Vagina (tissue), 2 donors: Measurements from ENCODE around the gene FGF14. TPM values are rescaled to one million over a fixed set of nuclear protein-coding genes. Genes with fewer than 3 reads are reported as not detected.

Source experiments
- DNase-seq, 2 donors: peaks; one replicate each; pipeline ENCODE4 v3.0.0-alpha.2; 2017; ENCODE audit errors: extremely low spot score in 2 of 2
- H3K27ac ChIP-seq: fragments of 200-600 bp; sonication (generic); one replicate; pipeline ENCODE4 v1.5.1; 2019
- H3K27me3 ChIP-seq: fragments of 200-600 bp; sonication (generic); one replicate; pipeline ENCODE4 v1.5.1; 2019
- H3K36me3 ChIP-seq, 2 donors: fragments of 200-600 bp; sonication (generic); one replicate each; pipeline ENCODE4 v1.5.1; 2017 to 2019
- H3K4me1 ChIP-seq: fragments of 200-600 bp; sonication (generic); one replicate; pipeline ENCODE4 v1.5.1; 2019
- H3K4me3 ChIP-seq, 2 donors: fragments of 200-600 bp; sonication (generic); 1 replicate in 1 of 2; 2 replicates in 1 of 2; pipeline ENCODE4 v1.5.1; 2016 to 2019
- H3K9me3 ChIP-seq: fragments of 200-600 bp; sonication (generic); one replicate; pipeline ENCODE4 v1.5.1; 2019
- CTCF ChIP-seq, 3 experiments: fragments of 450-650 bp in 2 of 3; fragments of 200-600 bp in 1 of 3; sonication (generic) in 1 of 3; IDR thresholded peaks; one replicate each; pipeline ENCODE4 v1.5.1; 2017 to 2019; ENCODE audit warnings: antibody characterized with exemption in 3 of 3, mild to moderate bottlenecking in 2 of 3, moderate library complexity in 2 of 3
- POLR2A ChIP-seq, 2 donors: fragments of 450-650 bp; IDR thresholded peaks; one replicate each; pipeline ENCODE4 v1.6.1; 2017; ENCODE audit warnings: antibody characterized with exemption in 2 of 2, mild to moderate bottlenecking in 2 of 2, moderate library complexity in 2 of 2
- POLR2AphosphoS5 ChIP-seq, 2 donors: sonication (generic); formaldehyde crosslinking; IDR thresholded peaks; one replicate each; pipeline ENCODE4 v1.9.0; 2017; ENCODE audit warnings: antibody characterized with exemption in 2 of 2, mild to moderate bottlenecking in 2 of 2, low read depth in 1 of 2; ENCODE audit not compliant: insufficient read depth in 1 of 2
- intact Hi-C: fragments of 100-400 bp; cut with DNase I; formaldehyde crosslinking; loops from one replicate; pipeline ENCODE4 v1.15.1; 2023
- total RNA-seq: library from RNA; depleted of rRNA; stranded (reverse); fragments of >200 nt; gene quantifications from one replicate; pipeline ENCODE4 v1.2.3, GENCODE V29; 2016

FGF14 gene
- total RNA-seq, 1 donor from 2014 or later = 3.4 TPM

DNA sequence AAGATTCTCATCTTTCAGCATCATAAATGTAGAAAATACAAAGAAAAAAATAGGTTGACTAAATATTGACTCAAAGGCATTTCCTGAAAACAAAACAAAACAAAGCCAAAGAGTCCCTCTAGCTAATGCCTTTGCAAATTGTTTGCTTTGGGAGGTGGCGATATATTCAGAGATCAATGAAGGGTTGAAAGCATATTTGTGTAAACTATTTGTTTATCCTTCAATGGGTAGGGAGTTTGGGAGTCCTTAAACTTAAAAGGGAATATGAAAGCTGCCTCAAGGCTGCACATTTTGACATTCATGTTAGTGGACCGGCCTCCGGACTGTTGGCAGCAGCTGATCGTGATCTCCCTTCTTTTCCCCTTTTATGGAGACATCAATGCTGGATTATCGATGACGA is 691.9 kb downstream of the FGF14 start:
- no peak for TF ChIP-seq CTCF (IDR thresholded peaks at IDR 0.05)
- no peak for TF ChIP-seq POLR2A (IDR thresholded peaks at IDR 0.05)
- no peak for TF ChIP-seq POLR2AphosphoS5 (IDR thresholded peaks at IDR 0.05; ENCODE audit: insufficient read depth in 1 of 2, low read depth in 1 of 2)
- no peaks in the 10 kb centered on the region for H3K9me3 ChIP-seq
- H3K4me1 ChIP-seq = no peaks in the 10 kb centered on the region

DNA sequence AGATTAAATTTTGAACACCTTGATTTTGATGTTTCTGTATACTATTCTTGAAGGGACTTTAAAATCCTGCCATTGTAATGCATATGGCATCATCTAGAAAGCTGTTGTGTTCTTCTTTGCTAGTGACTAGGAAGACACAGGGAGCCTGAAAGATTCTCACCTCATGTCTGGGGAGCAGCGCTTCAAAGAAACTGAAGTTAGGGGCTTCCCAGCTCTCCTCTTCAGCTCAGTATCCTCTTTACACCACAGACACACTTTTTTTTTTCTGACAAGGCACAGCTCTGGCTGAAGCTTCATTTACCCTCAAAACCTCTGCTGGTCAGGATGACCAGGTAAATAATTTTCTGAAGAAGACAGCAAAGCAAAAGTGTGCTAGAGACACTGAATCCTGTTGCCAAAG is 693.7 kb downstream of the FGF14 start:
- H3K36me3 ChIP-seq = no peaks in the 10 kb centered on the region
- H3K27ac ChIP-seq = no peak overlapping the region
- H3K27me3 ChIP-seq = no peaks in the 10 kb centered on the region
- no peaks in the 10 kb centered on the region for H3K9me3 ChIP-seq
- H3K4me1 ChIP-seq = no peaks in the 10 kb centered on the region
- DNase-seq = no peak
- intact Hi-C loops = no loop called here
- H3K4me3 ChIP-seq = no peak overlapping the region
- no peak for TF ChIP-seq POLR2AphosphoS5 (IDR thresholded peaks at IDR 0.05; ENCODE audit: insufficient read depth in 1 of 2, low read depth in 1 of 2)
- no peak for TF ChIP-seq POLR2A (IDR thresholded peaks at IDR 0.05)
- TF ChIP-seq CTCF (IDR thresholded peaks at IDR 0.05) = no peak

More for the DNA sequence above, 691.9 kb downstream of the FGF14 start:
- Histone ChIP-seq H3K36me3 (no peaks in the 10 kb centered on the region), H3K27ac (no peak overlapping the region), H3K27me3 (no peaks in the 10 kb centered on the region), H3K4me3 (no peak overlapping the region)
- DNase-seq = no peak
- intact Hi-C loops = no loop called here

GRCh38 chr13:101707659-101708058 is 694.2 kb downstream of the FGF14 start:
- Histone ChIP-seq H3K4me1 (no peaks in the 10 kb centered on the region), H3K27me3 (no peaks in the 10 kb centered on the region), H3K27ac (no peak overlapping the region), H3K9me3 (no peaks in the 10 kb centered on the region), H3K4me3 (no peak overlapping the region), H3K36me3 (no peaks in the 10 kb centered on the region)
- DNase-seq = no peak
- intact Hi-C loops = no loop called here
- TF ChIP-seq POLR2A (IDR thresholded peaks at IDR 0.05) (no peak), CTCF (IDR thresholded peaks at IDR 0.05) (no peak), POLR2AphosphoS5 (IDR thresholded peaks at IDR 0.05; ENCODE audit: insufficient read depth in 1 of 2, low read depth in 1 of 2) (no peak)

DNA sequence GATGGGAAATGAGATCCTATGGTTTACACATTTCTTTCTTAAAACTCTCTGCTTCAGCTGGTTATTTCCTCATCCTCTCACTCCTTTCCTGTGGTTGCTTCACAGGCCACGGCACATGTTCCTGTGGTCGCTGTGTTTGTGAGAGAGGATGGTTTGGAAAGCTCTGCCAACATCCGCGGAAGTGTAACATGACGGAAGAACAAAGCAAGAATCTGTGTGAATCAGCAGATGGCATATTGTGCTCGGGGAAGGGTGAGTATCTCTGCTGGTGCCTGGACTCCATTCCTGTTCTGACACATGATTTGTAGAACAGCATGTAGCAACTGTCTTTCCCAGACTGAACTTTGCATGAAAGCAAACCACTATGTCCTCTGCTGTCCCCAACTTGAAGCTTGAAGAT is 695.2 kb downstream of the FGF14 start:
- TF ChIP-seq POLR2AphosphoS5 (IDR thresholded peaks at IDR 0.05; ENCODE audit: insufficient read depth in 1 of 2, low read depth in 1 of 2) (no peak), POLR2A (IDR thresholded peaks at IDR 0.05) (no peak), CTCF (IDR thresholded peaks at IDR 0.05) (no peak)
- Histone ChIP-seq H3K9me3 (no peaks in the 10 kb centered on the region), H3K36me3 (no peaks in the 10 kb centered on the region), H3K27me3 (no peaks in the 10 kb centered on the region), H3K4me1 (no peaks in the 10 kb centered on the region), H3K27ac (no peak overlapping the region), H3K4me3 (no peak overlapping the region)
- intact Hi-C loops = no loop called here
- no peak for DNase-seq

- TF ChIP-seq POLR2AphosphoS5 (IDR thresholded peaks at IDR 0.05; ENCODE audit: insufficient read depth in 1 of 2, low read depth in 1 of 2) = no peak
- no peak for TF ChIP-seq POLR2A (IDR thresholded peaks at IDR 0.05)
- no peak for TF ChIP-seq CTCF (IDR thresholded peaks at IDR 0.05)
- intact Hi-C loops = no loop called here
- H3K36me3 ChIP-seq = no peaks in the 10 kb centered on the region
These were observed 698.0 kb downstream of the FGF14 start for GRCh38 chr13:101703838-101704237.

More at GRCh38 chr13:101703838-101704237, 698.0 kb downstream of the FGF14 start:
- DNase-seq = no peak
- H3K9me3 ChIP-seq = no peaks in the 10 kb centered on the region
- no peak overlapping the region for H3K27ac ChIP-seq
- H3K27me3 ChIP-seq = no peaks in the 10 kb centered on the region
- H3K4me3 ChIP-seq = no peak overlapping the region
- no peaks in the 10 kb centered on the region for H3K4me1 ChIP-seq
